Loucy (cell line): ENCODE data around the gene PAK2.

Source experiments
- EZH2phosphoT487 ChIP-seq: fragments of 200-600 bp; IDR thresholded peaks from 2 replicates; pipeline ENCODE4 v1.6.1; 2018; ENCODE audit warnings: antibody characterized with exemption, mild to moderate bottlenecking, moderate library complexity, borderline replicate concordance
- TF ChIP-seq, protein P1 (sequence below): fragments of 200-600 bp; sonication (generic); conservative IDR thresholded peaks from 2 replicates; pipeline ENCODE4 v1.5.1; 2014; ENCODE audit warnings: mild to moderate bottlenecking, antibody characterized with exemption, low read length

GRCh38 chr3:196803891-196804468 lies 64.3 kb downstream of the PAK2 start:
- TF ChIP-seq, protein P1, sequence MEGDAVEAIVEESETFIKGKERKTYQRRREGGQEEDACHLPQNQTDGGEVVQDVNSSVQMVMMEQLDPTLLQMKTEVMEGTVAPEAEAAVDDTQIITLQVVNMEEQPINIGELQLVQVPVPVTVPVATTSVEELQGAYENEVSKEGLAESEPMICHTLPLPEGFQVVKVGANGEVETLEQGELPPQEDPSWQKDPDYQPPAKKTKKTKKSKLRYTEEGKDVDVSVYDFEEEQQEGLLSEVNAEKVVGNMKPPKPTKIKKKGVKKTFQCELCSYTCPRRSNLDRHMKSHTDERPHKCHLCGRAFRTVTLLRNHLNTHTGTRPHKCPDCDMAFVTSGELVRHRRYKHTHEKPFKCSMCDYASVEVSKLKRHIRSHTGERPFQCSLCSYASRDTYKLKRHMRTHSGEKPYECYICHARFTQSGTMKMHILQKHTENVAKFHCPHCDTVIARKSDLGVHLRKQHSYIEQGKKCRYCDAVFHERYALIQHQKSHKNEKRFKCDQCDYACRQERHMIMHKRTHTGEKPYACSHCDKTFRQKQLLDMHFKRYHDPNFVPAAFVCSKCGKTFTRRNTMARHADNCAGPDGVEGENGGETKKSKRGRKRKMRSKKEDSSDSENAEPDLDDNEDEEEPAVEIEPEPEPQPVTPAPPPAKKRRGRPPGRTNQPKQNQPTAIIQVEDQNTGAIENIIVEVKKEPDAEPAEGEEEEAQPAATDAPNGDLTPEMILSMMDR: no peak
- no peak for TF ChIP-seq EZH2phosphoT487
